ENCODE results near the gene ACKR3.

DNA sequence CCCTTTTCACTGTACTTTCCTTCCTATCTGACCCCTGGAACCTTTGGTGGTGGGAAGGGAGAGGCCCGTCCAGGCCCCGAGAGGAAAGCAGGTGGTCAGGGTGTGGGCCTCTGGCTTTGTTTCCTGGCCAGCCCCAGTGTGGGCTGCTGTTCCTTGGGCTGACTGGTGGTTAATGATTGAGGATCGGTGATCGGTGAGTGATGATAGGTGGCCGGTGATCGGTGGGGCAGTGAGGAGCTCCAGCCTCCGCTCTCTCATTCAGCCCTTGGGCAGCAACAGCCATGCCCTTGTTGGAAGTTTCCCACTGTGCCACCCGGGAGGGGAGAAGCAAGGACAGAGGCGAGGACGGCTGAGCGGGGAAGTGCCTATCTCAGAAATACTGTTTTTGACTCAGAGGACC, 7.3 kb downstream of the ACKR3 start:
- TF ChIP-seq CTCF (conservative IDR thresholded peaks at IDR 0.05) (no peak), EZH2 (IDR thresholded peaks at IDR 0.05; ENCODE audit: low read depth) (no peak)
